Tongue (tissue), 2 donors: ENCODE data around the gene PDPK1. TPM values are rescaled to one million over a fixed set of nuclear protein-coding genes. Genes with fewer than 3 reads are reported as not detected.
"Not testable (repeated sequence)": the region's sequence is repeated elsewhere in the genome, so short reads cannot be mapped to it uniquely, and the experiment has no call there.

Source experiments
- DNase-seq: peaks from one replicate; pipeline ENCODE4 v3.0.0-alpha.2; 2015
- total RNA-seq: library from RNA; depleted of rRNA; stranded (reverse); fragments of >200 nt; gene quantifications from one replicate; pipeline ENCODE4 v1.2.3, GENCODE V29; 2014

Gene PDPK1
- total RNA-seq, 1 donor from 2014 or later = 24.5 TPM

- DNase-seq = no peak
Observed at GRCh38 chr16:2523801-2524231, 14.0 kb upstream of the PDPK1 start.

GRCh38 chr16:2524339-2524938 lies 13.4 kb upstream of the PDPK1 start:
- DNase-seq = no peak

DNA sequence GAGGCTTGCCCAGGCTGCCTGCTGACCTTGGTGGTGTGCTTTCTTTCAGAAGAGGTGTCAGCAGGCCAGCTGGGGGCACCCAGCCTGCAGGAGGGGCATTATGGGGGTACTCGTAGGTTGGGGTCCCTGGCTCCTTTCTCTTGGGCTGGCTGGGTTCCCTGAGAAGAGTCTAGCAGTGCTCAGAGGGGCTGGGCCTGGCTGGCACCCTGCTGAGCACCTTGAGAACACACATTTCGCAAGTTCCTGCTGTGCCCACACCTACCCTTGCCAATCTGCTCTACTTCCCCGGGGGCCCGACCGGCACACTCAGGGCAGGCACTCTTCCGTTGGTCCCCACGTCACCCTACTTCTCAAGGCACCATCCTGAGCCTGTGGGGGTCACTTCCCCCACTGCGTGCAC lies 11.7 kb upstream of the PDPK1 start:
- no peak for DNase-seq

GRCh38 chr16:2527071-2527783 lies 10.6 kb upstream of the PDPK1 start:
- DNase-seq = no peak

DNA sequence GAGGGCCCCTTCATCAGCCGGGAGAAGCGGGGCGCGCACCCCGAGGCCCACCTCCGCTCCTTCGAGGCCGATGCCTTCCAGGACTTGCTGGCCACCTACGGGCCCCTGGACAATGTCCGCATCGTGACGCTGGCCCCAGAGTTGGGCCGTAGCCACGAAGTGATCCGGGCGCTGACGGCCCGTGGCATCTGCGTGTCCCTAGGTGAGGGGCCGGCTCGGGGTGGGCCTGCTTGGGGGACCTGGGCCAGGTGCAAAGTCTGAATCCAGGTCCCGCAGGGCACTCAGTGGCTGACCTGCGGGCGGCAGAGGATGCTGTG lies 10.1 kb upstream of the PDPK1 start:
- no peak for DNase-seq

GRCh38 chr16:2528161-2529060 lies 9.4 kb upstream of the PDPK1 start:
- DNase-seq = no peak

DNA sequence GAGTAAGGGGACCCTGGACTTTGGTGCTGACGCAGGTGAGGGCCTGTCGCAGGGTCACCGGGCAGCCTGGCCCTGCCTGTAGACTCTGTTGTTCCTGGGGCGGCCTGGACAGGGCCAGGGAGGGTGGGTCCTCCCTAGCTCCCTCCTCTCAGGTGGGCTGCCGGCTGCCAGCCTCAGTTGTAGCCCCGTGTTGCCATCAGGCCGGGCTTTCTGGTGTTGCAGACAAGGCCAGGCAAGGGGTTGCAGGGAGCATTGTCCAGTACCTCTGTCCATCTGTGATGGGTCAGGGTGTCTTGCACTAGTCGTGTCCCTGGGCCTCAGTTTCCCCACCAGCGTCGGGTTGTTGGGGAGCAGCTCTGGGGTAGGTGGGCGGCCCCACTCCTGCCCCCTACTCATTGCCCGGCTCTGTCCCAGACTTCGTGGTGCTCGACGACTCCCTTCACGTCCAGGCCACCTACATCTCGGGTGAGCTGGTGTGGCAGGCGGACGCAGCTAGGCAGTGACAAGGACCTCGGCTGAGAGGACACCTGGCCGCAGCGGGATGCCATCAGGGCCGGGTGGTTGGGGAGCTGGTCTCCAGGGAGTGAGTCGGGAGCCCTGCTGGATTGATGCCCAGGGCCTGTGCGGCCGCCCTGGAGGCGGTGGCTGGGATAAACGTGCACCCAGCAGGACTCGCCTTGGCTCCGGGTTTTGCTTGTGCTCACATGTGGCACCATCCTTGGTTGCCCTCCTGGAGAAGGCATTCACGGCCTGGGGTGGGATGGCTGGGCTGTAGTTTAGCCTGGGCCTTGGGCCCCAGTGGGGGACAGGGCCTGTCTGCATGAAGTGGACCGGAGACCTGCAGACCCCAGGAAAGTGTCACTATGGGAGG lies 8.5 kb upstream of the PDPK1 start:
- DNase-seq = no peak

- DNase-seq = no peak
Observed at GRCh38 chr16:2529961-2530628, 7.7 kb upstream of the PDPK1 start.

GRCh38 chr16:2530629-2531318 lies 7.0 kb upstream of the PDPK1 start:
- DNase-seq = no peak

DNA sequence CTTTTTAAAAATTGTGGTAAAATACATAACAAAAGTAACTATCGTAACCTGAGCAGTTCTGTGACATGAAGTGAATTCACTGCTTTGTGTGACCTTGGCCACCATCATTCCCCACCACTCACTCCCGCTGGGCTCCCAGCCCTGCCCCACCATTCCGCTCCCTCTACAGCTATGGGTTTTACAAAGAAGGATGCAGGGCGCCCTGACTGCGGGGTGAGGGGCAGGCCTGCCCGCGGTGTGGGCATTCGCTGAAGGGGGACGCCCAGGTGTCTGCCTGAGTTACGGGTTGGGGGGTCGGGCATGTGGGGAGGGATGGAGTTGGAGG lies 6.5 kb upstream of the PDPK1 start, which contains the start of gene CEMP1:
TSS of gene CEMP1 (minus strand) at position 38 of the 325 bp plus-strand sequence. CDS start 335 bp downstream, outside the sequence.
- DNase-seq = no peak

GRCh38 chr16:2531696-2532493 lies 5.9 kb upstream of the PDPK1 start:
- peak; percentile 99 for DNase-seq

DNA sequence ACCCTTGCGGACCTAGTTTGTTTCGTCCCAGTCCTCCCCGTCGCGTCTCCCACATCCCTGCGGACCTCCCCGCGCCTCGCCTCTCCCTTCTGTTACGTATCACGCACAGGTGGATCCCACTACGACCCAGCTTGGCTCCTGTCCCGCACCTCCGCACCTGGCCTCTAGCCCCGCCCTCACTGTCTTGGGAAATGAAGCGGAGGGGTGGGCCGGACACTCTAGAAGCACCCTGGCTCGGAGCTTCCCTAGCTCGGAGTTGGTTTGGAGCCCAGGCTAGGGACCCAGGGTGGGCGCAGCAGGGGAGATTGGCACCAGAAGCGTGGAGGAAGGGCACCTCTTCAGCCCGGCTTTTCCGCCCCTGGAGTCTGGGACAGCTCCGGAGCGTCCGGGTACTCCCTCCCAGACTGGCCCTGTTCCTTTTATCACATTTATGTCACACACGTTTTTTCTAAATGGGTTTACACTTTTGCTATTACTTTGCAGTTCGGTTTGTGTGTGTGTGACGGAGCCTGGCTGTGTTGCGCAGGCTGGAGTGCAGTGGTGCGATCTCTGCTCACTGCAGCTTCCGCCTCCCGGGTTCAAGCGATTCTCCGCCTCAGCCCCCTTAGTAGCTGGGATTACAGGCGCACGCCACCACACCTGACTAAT lies 5.2 kb upstream of the PDPK1 start:
- DNase-seq = peak; percentile 75

DNA sequence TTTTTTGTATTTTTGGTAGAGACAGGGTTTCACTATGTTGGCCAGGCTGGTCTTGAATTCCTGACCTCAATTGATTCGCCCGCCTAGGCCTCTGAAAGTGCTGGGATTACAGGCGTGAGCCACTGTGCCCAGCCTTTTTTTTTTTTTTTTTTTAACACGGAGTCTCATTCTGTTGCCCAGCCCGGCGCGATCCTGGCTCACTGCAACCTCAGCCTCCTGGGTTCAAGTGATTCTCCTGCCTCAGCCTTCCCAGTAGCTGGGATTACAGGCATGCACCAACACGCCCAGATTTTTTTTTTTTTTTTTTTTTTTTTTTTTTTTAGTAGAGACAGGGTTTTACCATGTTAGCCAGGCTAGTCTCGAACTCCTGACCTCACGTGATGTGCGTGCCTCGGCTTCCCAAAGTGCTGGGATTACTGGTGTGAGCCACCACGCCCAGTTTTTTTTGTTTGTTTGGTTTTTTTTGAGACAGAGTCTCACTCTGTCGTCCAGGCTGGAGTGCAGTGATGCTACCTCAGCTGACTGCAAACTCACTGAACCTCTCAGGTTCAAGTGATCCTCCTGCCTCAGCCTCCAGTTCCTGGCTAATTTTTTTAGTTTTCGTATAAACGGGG lies 4.6 kb upstream of the PDPK1 start:
- not testable (repeated sequence) for DNase-seq

DNA sequence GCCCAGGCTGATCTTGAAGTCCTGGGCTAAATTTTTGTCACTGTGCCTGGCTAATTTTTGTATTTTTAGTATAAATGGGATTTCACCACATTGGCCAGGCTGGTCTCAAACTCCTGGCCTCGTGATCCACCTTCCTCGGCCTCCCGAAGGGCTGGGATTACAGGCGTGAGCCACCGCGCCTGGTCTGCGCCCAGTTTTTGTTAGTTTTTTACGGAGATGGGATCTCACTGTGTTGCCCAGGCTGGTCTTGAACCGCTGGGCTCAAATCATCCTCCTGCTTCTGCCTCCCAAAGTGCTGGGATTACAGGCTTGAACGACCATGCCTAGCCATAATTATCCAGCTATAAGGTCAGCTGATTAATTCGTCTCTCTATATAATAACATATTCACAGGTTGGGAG lies 3.9 kb upstream of the PDPK1 start:
- DNase-seq = no peak

DNA sequence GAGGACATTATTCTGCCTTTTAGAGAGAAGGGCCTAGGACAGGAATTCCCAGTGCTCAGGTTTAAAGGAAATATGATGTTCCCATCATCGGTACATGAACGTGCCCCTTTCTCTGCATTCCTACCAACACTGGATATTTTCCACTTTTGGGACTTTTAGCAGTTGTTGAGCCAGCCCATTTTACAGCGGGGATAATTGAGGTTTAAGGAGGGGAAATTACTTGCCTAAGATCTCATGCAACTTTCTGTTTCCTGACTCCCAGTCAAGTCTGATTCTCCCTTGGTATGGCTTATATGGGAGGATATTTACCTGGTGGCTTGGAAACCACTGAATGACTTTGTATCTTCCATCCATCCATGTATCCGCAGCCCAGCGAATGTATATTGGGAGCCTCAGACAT lies 3.5 kb upstream of the PDPK1 start:
- DNase-seq = not testable (repeated sequence)

DNA sequence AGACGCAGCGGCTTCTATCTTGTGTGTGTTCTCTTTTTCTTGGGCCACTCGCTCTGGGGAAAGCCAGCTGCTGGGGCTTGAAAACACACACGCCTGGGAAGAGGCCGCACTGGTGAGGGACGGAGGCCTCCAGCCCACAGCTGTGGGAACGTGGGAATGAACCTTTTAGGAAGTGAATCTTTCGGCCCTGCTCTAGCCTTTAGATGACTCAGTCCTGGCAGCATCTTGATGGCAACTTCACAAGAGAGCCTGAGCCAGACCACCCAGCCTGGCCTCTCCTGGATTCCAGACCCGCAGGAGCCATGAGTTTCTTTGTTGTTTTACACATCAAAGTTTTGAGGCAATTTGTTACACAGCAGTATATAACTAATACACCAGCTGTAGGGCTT lies 2.2 kb upstream of the PDPK1 start:
- peak; percentile 45 for DNase-seq

DNA sequence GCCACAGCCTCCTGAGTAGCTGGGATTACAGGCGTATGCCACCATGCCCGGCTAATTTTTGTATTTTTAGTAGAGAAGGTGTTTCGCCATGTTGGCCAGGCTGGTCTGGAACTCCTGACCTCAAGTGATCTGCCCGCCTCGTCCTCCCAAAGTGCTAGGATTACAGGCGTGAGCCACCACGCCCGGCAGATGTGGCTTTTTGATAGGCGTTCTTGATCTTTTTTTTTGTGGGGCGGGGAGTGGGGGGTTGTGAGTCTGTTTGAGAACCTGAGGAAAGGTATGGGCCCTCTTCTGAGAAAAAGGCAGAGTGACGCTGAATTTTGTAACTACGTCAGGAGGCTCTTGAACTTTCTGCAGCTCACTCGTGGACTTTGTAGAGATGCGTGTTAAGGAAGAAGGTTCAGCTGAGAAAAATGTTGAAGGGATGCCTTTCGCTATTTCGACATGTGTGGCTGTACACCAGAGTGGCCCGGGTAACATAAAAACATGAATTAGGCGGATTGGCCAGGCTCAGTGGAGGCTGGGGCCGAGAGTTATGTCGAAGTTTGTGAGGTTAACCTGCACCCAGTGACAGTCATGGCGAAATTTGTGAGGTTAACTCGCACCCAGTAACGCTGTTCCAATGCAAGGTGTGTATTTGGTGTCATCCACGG lies 1.5 kb downstream of the PDPK1 start:
- DNase-seq = not testable (repeated sequence)

GRCh38 chr16:2539845-2540458 lies 2.1 kb downstream of the PDPK1 start:
- not testable (repeated sequence) for DNase-seq
